GM23338 (cell line): ENCODE measurements around the gene PSMD13.

Experiments
- CREB1 ChIP-seq: fragments of 250-450 bp; sonication (Bioruptor Pico); IDR thresholded peaks from 2 replicates; pipeline ENCODE4 v1.5.0; 2020; ENCODE audit warnings: low read depth, mild to moderate bottlenecking, moderate library complexity
- ETS1 ChIP-seq: IDR thresholded peaks from 2 replicates; pipeline ENCODE4 v1.6.1; 2016; ENCODE audit warnings: antibody characterized with exemption
- EZH2 ChIP-seq: fragments of 200-600 bp; sonication (generic); IDR thresholded peaks from one replicate; pipeline ENCODE4 v1.8.0; 2017; ENCODE audit warnings: antibody characterized with exemption, mild to moderate bottlenecking, low read depth; ENCODE audit not compliant: unreplicated experiment
- EZH2phosphoT487 ChIP-seq: fragments of 200-600 bp; sonication (generic); IDR thresholded peaks from one replicate; pipeline ENCODE4 v1.8.1; 2018; ENCODE audit warnings: antibody characterized with exemption; ENCODE audit not compliant: unreplicated experiment
- JUNB ChIP-seq: IDR thresholded peaks from one replicate; pipeline ENCODE4 v1.6.1; 2016; ENCODE audit warnings: antibody characterized with exemption; ENCODE audit not compliant: unreplicated experiment
- NANOG ChIP-seq: IDR thresholded peaks from 2 replicates; pipeline ENCODE4 v1.6.1; 2016; ENCODE audit warnings: antibody characterized with exemption, borderline replicate concordance
- POLR2AphosphoS5 ChIP-seq: IDR thresholded peaks from 2 replicates; pipeline ENCODE4 v1.6.1; 2016; ENCODE audit warnings: antibody characterized with exemption, low read depth
- REST ChIP-seq: IDR thresholded peaks from one replicate; pipeline ENCODE4 v1.6.1; 2018; ENCODE audit warnings: antibody characterized with exemption; ENCODE audit not compliant: unreplicated experiment
- STAT1 ChIP-seq: IDR thresholded peaks from one replicate; pipeline ENCODE4 v1.6.1; 2016; ENCODE audit warnings: antibody characterized with exemption; ENCODE audit not compliant: unreplicated experiment
- ZNF331 ChIP-seq: fragments of 250-450 bp; sonication (Bioruptor Pico); IDR thresholded peaks from 2 replicates; pipeline ENCODE4 v1.5.0; 2020; ENCODE audit warnings: low read depth, mild to moderate bottlenecking, moderate library complexity
- TF ChIP-seq, protein P1 (sequence below), 2 experiments: fragments of 200-600 bp in 1 of 2; sonication (generic) in 1 of 2; conservative IDR thresholded peaks; 2 replicates each; pipeline versions ENCODE4 v1.5.1 to v1.6.1; 2016 to 2017; ENCODE audit warnings: antibody characterized with exemption in 2 of 2, low read depth in 2 of 2, mild to moderate bottlenecking in 2 of 2, moderate library complexity in 1 of 2

GRCh38 chr11:203945-204586 is 32.7 kb upstream of the PSMD13 start:
- TF ChIP-seq, protein P1, sequence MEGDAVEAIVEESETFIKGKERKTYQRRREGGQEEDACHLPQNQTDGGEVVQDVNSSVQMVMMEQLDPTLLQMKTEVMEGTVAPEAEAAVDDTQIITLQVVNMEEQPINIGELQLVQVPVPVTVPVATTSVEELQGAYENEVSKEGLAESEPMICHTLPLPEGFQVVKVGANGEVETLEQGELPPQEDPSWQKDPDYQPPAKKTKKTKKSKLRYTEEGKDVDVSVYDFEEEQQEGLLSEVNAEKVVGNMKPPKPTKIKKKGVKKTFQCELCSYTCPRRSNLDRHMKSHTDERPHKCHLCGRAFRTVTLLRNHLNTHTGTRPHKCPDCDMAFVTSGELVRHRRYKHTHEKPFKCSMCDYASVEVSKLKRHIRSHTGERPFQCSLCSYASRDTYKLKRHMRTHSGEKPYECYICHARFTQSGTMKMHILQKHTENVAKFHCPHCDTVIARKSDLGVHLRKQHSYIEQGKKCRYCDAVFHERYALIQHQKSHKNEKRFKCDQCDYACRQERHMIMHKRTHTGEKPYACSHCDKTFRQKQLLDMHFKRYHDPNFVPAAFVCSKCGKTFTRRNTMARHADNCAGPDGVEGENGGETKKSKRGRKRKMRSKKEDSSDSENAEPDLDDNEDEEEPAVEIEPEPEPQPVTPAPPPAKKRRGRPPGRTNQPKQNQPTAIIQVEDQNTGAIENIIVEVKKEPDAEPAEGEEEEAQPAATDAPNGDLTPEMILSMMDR (conservative IDR thresholded peaks at IDR 0.05; ENCODE audit: low read depth in 2 of 2), result no peak
- TF ChIP-seq EZH2, result no peak
- no peak for TF ChIP-seq NANOG
- no peak for TF ChIP-seq POLR2AphosphoS5
- TF ChIP-seq REST, result no peak
- TF ChIP-seq EZH2phosphoT487, result no peak
- TF ChIP-seq CREB1 (CRISPR knock-in tag), result no peak
- TF ChIP-seq JUNB, result no peak
- TF ChIP-seq ETS1, result no peak
- TF ChIP-seq ZNF331 (CRISPR knock-in tag), result no peak
- TF ChIP-seq STAT1, result no peak
